Mucosa of descending colon (tissue), 3 donors: ENCODE results near the gene CPLX1. TPM values are rescaled to one million over a fixed set of nuclear protein-coding genes. Genes with fewer than 3 reads are reported as not detected.

Experiments
- ATAC-seq: fragments of 200-7000 bp; cut with Tn5 transposase; one replicate; pipeline ENCODE4 v1.9.1; 2020; ENCODE audit warnings: mild to moderate bottlenecking, moderate library complexity
- DNase-seq, 3 donors: peaks; one replicate each; pipeline ENCODE4 v3.0.0-alpha.2; 2020
- H3K36me3 ChIP-seq: fragments of 200-600 bp; one replicate; pipeline ENCODE4 v1.8.0; 2021; ENCODE audit warnings: low read depth, mild to moderate bottlenecking
- H3K4me1 ChIP-seq: fragments of 200-600 bp; one replicate; pipeline ENCODE4 v1.8.0; 2021; ENCODE audit warnings: low read depth, mild to moderate bottlenecking
- H3K4me3 ChIP-seq: fragments of 200-600 bp; one replicate; pipeline ENCODE4 v1.8.0; 2021; ENCODE audit warnings: mild to moderate bottlenecking
- H3K9me3 ChIP-seq: fragments of 200-600 bp; one replicate; pipeline ENCODE4 v1.8.0; 2021; ENCODE audit warnings: mild to moderate bottlenecking
- intact Hi-C, 2 donors: fragments of 100-400 bp; cut with DNase I in 1 of 2; cut with micrococcal nuclease in 1 of 2; formaldehyde crosslinking; loops; one replicate each; pipeline versions ENCODE4 v1.11.0 to v1.11.1; 2022; cut with DNase I, micrococcal nuclease
- total RNA-seq, 3 donors: library from RNA; stranded (reverse); fragmentation: NEBNext Ultra II Directional in 2 of 3; extraction: Animal tissue kit (Norgen Biotek cat#: 25700) in 2 of 3; gene quantifications; one replicate each; pipeline versions ENCODE4 v1.2.1 to v1.2.4, GENCODE V29; 2021 to 2023
- TF ChIP-seq, protein P1 (sequence below): fragments of 200-600 bp; IDR thresholded peaks from one replicate; pipeline ENCODE4 v1.8.0; 2022; ENCODE audit warnings: antibody characterized with exemption, mild to moderate bottlenecking
- donor health status: DM: no; HTN: no; CAD: no; lungs with moderate emphysema.
- donor health status: DM: no; HTN: no; CAD: no.
- donor health status: DM: no; HTN: yes; CAD: no.

The CPLX1 gene
- total RNA-seq, 3 donors from 2014 or later = 1.9 to 3.4 (median 2.7) TPM

DNA sequence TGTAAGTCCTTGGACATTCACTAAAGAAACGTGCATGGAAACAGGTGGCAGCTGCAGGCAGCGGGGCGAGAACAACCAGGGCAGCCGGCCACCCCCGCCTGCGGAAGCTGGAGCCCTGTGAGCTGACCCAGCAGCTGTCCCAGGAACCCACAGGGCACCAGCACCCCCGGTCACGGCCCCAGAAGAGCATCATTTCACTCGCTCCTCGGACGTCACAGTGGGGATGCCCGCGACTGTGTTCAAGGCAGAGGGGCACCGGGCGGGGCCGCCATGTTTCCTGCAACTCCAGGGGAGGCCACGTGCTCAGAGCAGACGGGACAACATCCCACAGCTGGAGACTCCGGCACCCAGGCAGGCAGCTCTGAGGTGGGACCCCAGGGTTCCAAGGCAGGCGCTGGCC, 45.0 kb upstream of the CPLX1 start:
- intact Hi-C loops = no loop called here
- TF ChIP-seq, protein P1, sequence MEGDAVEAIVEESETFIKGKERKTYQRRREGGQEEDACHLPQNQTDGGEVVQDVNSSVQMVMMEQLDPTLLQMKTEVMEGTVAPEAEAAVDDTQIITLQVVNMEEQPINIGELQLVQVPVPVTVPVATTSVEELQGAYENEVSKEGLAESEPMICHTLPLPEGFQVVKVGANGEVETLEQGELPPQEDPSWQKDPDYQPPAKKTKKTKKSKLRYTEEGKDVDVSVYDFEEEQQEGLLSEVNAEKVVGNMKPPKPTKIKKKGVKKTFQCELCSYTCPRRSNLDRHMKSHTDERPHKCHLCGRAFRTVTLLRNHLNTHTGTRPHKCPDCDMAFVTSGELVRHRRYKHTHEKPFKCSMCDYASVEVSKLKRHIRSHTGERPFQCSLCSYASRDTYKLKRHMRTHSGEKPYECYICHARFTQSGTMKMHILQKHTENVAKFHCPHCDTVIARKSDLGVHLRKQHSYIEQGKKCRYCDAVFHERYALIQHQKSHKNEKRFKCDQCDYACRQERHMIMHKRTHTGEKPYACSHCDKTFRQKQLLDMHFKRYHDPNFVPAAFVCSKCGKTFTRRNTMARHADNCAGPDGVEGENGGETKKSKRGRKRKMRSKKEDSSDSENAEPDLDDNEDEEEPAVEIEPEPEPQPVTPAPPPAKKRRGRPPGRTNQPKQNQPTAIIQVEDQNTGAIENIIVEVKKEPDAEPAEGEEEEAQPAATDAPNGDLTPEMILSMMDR = no peak
- Histone ChIP-seq H3K4me1 (no peaks in the 10 kb centered on the region), H3K9me3 (no peaks in the 10 kb centered on the region), H3K36me3 (peaks cover 4% of the 10 kb centered on the region), H3K4me3 (no peak overlapping the region)
- DNase-seq (no peak), ATAC-seq (no peak)

GRCh38 chr4:869776-870175, 43.8 kb upstream of the CPLX1 start:
- no peak for ATAC-seq

GRCh38 chr4:868421-868820, 42.5 kb upstream of the CPLX1 start:
- DNase-seq (no peak), ATAC-seq (no peak)
- Histone ChIP-seq H3K9me3 (no peaks in the 10 kb centered on the region), H3K4me3 (no peak overlapping the region), H3K4me1 (no peaks in the 10 kb centered on the region), H3K36me3 (peaks cover 7% of the 10 kb centered on the region)
- intact Hi-C loops = no loop called here
- TF ChIP-seq, protein P1 = no peak

More at GRCh38 chr4:869776-870175, 43.8 kb upstream of the CPLX1 start:
- TF ChIP-seq, protein P1 = no peak
- H3K4me3 ChIP-seq = no peak overlapping the region
- no peaks in the 10 kb centered on the region for H3K4me1 ChIP-seq
- H3K36me3 ChIP-seq = peaks cover 6% of the 10 kb centered on the region
- no peak for DNase-seq
- no peaks in the 10 kb centered on the region for H3K9me3 ChIP-seq
- intact Hi-C loops = no loop called here

DNA sequence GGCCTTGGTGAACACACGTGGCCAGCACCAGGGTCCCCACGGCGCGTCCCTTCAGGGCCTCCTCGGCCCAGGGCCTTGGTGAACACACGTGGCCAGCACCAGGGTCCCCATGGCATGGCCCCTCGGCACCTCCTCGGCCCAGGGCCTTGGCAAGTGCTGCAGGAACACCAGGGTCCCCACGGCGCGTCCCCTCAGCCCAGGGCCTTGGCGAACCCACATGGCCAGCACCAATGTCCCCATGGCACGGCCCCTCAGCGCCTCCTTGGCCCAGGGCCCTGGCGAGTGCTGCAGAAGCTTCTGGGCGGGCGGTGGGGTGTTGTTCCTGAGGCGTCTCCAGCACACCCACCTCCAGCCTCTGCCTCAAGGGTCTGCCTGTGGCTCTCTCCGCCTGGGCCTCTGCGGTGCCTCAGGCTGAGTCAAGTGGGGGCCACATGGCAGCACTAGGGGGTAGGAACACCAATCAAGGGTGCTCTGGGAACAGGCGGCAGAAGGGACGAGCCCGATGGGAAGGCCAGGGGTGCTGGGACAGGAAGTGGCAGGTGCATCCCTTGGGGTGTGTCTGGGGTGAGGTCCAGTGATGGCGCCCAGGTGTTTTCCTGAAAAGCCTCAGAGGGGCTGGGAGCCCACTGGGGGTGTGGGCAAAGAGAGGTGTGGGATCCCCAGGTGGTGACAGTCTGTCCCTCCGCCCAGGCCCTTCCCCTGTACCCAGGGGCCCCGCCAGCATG, 41.8 kb upstream of the CPLX1 start:
- no peak overlapping the region for H3K4me3 ChIP-seq
- H3K36me3 ChIP-seq = peaks cover 12% of the 10 kb centered on the region
- no peak for ATAC-seq
- H3K4me1 ChIP-seq = no peaks in the 10 kb centered on the region
- intact Hi-C loops = no loop called here
- no peak for DNase-seq
- TF ChIP-seq, protein P1 = no peak
- H3K9me3 ChIP-seq = no peaks in the 10 kb centered on the region

DNA sequence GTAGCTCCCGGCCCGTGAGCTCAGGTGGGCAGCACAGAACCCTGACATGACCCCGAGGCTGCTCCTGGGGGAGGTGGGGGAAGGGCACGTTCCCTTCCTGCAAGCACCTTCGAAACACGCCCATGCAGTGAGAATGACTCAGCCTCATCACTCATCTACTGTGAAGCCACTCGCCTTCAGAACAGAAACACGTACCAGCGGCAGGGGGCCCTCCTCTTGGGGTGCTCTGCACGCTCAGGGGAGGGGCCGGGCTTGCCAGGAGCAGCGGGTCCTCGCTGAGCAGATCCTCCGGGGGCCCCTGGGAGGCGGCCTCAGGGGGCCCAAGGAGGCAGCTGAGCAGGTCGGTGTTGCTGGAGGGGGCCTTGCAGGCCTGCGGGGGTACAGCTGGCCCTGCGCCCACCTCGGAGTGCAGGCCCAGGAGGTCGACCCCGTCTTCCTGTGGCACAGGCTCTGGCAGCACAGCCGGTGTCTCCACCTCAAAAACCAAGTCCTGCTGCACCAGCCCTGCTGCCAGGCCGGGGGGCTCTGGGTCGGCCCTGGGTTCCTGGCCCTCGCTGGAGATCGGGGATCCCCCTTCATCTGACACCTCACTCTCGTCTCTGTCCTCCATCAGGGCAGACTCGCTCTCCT, 40.9 kb upstream of the CPLX1 start:
- Histone ChIP-seq H3K9me3 (no peaks in the 10 kb centered on the region), H3K4me1 (no peaks in the 10 kb centered on the region), H3K36me3 (peaks cover 12% of the 10 kb centered on the region), H3K4me3 (no peak overlapping the region)
- TF ChIP-seq, protein P1 = no peak
- intact Hi-C loops = no loop called here
- no peak for ATAC-seq
- no peak for DNase-seq
